ENCODE data around the gene SCN8A.

Gene SCN8A

DNA sequence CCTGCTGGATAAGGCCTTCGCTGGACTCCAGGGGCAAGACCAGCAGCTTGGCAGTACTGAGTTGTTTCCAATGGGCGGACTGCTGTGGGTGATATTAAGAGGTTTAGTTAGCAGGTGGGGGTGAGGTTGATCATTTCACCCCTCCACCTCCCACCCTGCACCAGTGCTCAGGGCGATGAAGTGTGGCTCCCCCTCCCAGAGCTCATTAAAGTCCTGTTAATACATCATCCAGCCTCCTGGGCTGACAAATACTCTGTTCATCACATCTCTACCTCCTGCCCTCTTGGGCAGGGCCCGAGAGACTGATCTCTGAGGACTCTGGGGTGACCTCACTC is 259.9 kb downstream of the SCN8A start:
- no peak overlapping the region for H3K4me3 ChIP-seq (replicated peaks; ENCODE audit: low read depth, low read length)
- no peak for DNase-seq (ENCODE audit: low read depth)
- TF ChIP-seq, protein P1, sequence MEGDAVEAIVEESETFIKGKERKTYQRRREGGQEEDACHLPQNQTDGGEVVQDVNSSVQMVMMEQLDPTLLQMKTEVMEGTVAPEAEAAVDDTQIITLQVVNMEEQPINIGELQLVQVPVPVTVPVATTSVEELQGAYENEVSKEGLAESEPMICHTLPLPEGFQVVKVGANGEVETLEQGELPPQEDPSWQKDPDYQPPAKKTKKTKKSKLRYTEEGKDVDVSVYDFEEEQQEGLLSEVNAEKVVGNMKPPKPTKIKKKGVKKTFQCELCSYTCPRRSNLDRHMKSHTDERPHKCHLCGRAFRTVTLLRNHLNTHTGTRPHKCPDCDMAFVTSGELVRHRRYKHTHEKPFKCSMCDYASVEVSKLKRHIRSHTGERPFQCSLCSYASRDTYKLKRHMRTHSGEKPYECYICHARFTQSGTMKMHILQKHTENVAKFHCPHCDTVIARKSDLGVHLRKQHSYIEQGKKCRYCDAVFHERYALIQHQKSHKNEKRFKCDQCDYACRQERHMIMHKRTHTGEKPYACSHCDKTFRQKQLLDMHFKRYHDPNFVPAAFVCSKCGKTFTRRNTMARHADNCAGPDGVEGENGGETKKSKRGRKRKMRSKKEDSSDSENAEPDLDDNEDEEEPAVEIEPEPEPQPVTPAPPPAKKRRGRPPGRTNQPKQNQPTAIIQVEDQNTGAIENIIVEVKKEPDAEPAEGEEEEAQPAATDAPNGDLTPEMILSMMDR (IDR thresholded peaks at IDR 0.05; ENCODE audit: low read length, missing control alignments): no peak

DNA sequence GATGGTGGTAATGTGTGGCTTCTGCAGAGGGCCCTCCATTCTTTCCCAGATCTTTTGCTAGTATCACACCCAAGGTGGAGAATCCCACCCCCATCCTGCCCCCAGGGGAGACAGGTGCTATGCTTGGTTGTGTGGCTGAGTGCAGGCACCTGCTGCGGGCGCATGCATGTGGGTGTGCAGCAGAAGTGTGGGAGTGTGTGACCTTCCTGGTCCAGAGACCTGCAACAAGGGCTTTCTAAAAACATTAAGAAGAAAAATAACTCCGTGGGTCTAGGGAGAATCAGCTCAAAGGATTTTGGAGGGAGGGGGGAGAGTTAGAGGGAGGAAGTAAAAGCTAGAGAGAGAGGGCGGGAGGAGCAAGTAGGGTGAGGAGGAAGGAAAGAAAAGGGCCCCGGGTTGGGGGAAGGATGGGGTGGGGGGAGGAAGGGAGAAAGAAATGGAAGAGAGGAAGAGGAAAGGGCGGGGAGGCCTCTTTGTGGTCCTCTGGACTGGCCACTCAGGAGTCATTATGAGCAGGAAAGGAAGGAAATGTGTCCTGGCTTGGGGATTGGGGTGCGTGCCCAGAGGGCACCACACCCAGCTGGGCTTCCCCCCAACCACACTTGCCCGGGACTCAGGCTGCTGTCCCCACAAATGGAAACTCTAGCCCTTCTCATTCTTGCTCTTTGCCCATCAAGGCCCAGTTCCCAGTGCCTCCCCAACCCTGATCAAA is 260.5 kb downstream of the SCN8A start:
- TF ChIP-seq, protein P1 (IDR thresholded peaks at IDR 0.05; ENCODE audit: low read length, missing control alignments): no peak
- no peak overlapping the region for H3K4me3 ChIP-seq (replicated peaks; ENCODE audit: low read depth, low read length)
- DNase-seq (ENCODE audit: low read depth): no peak

DNA sequence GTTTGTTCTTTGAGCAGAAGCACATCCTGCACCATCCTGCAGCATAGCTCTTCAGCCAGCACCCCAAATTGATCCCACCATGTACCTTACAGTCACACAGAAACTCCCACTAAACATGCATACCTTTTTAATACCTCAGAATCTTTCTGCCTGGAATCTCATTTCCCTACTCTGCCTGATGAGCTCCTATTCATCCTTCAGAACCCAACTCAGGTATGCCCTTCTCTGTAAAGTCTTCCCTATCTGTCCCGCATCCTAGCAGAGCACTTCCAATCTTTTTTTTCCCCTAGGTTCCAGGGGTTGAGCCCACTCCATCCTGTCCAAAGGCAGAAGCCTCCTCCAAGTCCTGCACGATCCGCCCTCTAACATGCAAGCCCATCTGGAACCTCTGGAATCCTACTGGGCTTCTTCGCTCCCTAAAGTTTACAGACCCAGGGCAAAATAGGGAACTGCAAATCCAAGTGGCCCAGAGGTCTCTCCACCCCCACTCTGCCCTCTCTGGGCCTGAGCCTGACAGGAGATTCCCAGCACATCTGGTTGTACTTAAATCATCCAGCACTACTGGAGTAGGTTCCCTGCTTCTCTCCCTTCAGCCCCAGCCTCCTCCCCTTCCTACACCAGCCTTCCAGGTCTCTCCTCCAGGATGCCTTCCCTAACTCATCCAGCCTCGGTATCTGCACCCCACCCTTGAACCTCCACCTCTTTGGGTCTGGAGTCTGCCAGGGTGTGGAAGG is 261.5 kb downstream of the SCN8A start:
- no peak for DNase-seq (ENCODE audit: low read depth)
- no peak overlapping the region for H3K4me3 ChIP-seq (replicated peaks; ENCODE audit: low read depth, low read length)
- TF ChIP-seq, protein P1 (IDR thresholded peaks at IDR 0.05; ENCODE audit: low read length, missing control alignments): no peak

DNA sequence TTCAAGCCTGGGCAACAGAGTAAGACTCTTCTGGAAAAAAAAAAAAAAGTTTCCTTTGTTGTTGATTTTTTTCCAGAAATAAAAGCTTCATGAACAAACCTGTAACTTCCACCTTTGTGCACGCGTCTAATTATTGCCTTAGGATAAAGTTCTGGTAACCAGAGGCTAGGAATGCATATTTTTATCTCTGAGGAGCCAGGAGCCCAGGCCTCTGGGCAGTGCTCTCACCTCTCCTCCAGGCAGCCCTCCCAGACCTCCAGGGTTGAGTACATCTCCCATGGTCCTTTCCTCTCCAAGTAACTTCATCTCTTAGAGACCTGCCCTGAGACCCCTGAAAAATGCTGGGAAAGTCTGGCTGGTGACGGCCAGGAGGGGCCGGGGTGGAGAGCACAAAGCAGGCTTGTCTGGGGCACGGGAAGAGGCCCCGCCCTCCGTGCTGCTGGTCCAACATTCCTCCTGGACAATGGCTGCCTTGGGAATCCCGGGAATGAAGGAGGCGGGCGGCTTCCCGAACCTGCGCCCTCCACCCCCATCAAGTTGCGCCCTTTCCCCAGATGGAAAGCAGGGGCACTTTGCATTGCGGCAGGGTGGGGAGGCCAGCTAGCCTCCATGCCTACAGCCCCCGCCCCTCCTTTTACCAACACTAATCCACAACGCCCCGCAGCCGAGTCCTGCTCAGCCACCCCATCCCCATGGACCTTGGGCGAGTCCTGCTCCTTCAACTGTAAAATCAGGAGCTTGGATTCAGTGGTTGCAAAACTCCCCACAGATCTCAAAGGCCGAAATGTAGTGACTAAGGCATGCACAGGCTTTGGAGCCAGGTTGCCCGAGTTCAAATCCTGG is 264.8 kb downstream of the SCN8A start:
- peak overlapping the region; percentile 34 for H3K4me3 ChIP-seq (replicated peaks; ENCODE audit: low read depth, low read length)
- DNase-seq (ENCODE audit: low read depth): peak; percentile 35
- TF ChIP-seq, protein P1 (IDR thresholded peaks at IDR 0.05; ENCODE audit: low read length, missing control alignments): no peak

DNA sequence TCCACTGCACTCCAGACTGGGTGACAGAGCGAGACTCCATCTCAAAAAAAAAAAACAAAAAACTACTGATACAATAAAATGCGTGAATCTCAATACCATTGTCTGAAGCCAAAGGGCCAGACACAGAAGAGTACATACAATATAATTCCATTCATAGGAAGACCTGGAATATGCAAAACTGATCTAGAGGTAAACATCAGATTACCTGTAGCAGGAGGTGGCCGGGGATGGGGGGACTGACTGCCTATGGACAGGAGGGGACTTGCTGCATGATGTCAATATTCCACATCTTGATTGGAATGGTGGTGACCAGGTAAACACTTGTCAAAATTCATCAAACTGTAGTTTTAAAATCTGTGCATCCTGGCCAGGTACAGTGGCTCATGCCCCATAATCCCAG is 270.0 kb downstream of the SCN8A start:
- TF ChIP-seq, protein P1 (IDR thresholded peaks at IDR 0.05; ENCODE audit: low read length, missing control alignments): no peak
- H3K4me3 ChIP-seq (replicated peaks; ENCODE audit: low read depth, low read length): no peak overlapping the region
- DNase-seq (ENCODE audit: low read depth): no peak
